DMS153 (cell line): Measurements from ENCODE around the gene BARHL1.

Experiments used
- DNase-seq: peaks from one replicate; lab custom pipeline; 2025; lab: John Stamatoyannopoulos, UW

BARHL1 gene

GRCh38 chr9:132587592-132587955 is 5.2 kb downstream of the BARHL1 start:
- DNase-seq = no peak

- DNase-seq = no peak
These were observed 5.7 kb downstream of the BARHL1 start for GRCh38 chr9:132588098-132588497.

GRCh38 chr9:132588501-132589147 is 6.2 kb downstream of the BARHL1 start:
- no peak for DNase-seq

GRCh38 chr9:132589148-132590036 is 7.0 kb downstream of the BARHL1 start:
- no peak for DNase-seq

- no peak for DNase-seq
These were observed 7.6 kb downstream of the BARHL1 start for GRCh38 chr9:132590037-132590317.

- DNase-seq = no peak
These were observed 8.1 kb downstream of the BARHL1 start for GRCh38 chr9:132590318-132591182.

GRCh38 chr9:132591244-132591643 is 8.8 kb downstream of the BARHL1 start:
- no peak for DNase-seq

GRCh38 chr9:132591751-132592314 is 9.4 kb downstream of the BARHL1 start:
- no peak for DNase-seq

- DNase-seq = no peak
These were observed 10.0 kb downstream of the BARHL1 start for GRCh38 chr9:132592451-132592850.

GRCh38 chr9:132594412-132594811 is 12.0 kb downstream of the BARHL1 start:
- DNase-seq = no peak

GRCh38 chr9:132595319-132595718 is 12.9 kb downstream of the BARHL1 start:
- DNase-seq = no peak

GRCh38 chr9:132596200-132596599 is 13.8 kb downstream of the BARHL1 start:
- DNase-seq = no peak

- DNase-seq = no peak
These were observed 14.8 kb downstream of the BARHL1 start for GRCh38 chr9:132597073-132597775.

GRCh38 chr9:132600326-132600984 is 18.0 kb downstream of the BARHL1 start:
- DNase-seq = no peak

- no peak for DNase-seq
These were observed 19.8 kb downstream of the BARHL1 start for GRCh38 chr9:132602207-132602606.

- DNase-seq = no peak
These were observed 23.0 kb downstream of the BARHL1 start for GRCh38 chr9:132605387-132605786.

- DNase-seq = no peak
These were observed 23.7 kb downstream of the BARHL1 start for GRCh38 chr9:132606066-132606465.

GRCh38 chr9:132609184-132609583 is 26.8 kb downstream of the BARHL1 start:
- no peak for DNase-seq

GRCh38 chr9:132609829-132610228 is 27.4 kb downstream of the BARHL1 start:
- no peak for DNase-seq

- DNase-seq = no peak
These were observed 28.3 kb downstream of the BARHL1 start for GRCh38 chr9:132610661-132611060.

- DNase-seq = no peak
These were observed 31.9 kb downstream of the BARHL1 start for GRCh38 chr9:132614324-132614723.
